ENCODE measurements around the gene ZDHHC23.

The ZDHHC23 gene

GRCh38 chr3:114011059-114011797 is 63.4 kb downstream of the ZDHHC23 start:
- DNase-seq: no peak
